ENCODE results near the gene GORASP2.

The GORASP2 gene

GRCh38 chr2:170924969-170925368 is 4.1 kb upstream of the GORASP2 start:
- no peak for DNase-seq

GRCh38 chr2:170925923-170926322 is 3.1 kb upstream of the GORASP2 start:
- no peak for DNase-seq

GRCh38 chr2:170926743-170927297 is 2.2 kb upstream of the GORASP2 start:
- no peak for DNase-seq

GRCh38 chr2:170928036-170928823 is 823 bp upstream of the GORASP2 start:
- DNase-seq = no peak

DNA sequence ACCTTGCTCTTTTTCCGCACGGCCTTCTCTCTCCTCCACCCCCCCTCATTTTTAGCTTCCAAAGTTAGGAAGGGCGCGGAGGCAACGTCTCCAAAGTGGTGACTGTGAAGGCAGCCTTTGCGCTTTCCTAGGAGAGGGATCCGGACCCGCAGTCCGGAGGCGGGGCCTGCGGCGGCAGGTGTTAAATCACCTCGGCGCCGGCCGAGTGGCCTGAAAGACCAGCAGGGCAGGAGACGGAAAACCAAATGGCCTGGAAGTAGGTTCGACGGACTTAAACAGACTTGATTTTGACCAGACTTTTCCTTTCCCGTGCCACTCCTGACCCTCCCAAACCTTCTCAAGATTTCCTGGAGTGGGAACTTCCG is 615 bp downstream of the GORASP2 start:
- DNase-seq = no peak

DNA sequence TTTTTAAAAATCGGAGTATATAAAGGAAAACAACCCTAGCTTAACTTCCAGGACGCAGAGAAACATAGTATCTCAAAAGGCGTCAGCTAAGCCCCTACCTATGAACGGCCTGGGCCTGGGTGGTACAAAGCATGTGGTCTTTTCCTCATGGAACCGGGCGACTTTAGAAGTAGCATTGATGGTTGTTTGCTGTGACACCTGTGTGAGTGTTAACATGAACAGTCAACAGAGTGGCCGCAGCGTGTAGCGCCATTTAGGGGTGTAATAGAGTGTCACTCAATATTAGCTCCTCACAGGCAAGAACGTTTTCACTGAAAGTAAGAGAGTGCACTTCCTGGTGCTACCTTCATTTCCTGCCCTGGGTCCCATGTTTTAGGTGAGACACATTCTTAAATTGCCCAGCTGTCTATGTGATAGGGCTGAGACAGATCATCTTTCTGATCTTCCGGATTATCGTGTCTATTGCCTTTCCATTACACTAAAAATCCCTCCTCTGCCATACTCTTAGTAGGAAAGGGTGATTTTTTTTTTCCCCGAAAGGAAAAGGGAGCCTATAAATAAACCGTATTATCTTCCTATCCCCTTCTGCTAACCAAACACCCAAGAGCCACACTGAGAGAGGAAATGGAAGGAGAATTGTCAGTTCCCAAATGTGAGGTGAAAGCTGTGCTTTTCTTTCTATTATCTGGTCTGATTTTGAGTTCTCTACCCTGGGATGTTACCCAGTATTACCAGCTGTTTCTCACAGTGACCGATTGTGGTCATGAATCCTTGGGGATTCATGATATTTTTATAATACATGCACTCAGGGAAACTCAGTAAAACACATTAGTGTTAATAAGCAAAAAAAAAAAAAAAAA is 1.3 kb downstream of the GORASP2 start:
- DNase-seq = no peak

GRCh38 chr2:170930991-170931266 is 1.9 kb downstream of the GORASP2 start:
- DNase-seq = no peak

DNA sequence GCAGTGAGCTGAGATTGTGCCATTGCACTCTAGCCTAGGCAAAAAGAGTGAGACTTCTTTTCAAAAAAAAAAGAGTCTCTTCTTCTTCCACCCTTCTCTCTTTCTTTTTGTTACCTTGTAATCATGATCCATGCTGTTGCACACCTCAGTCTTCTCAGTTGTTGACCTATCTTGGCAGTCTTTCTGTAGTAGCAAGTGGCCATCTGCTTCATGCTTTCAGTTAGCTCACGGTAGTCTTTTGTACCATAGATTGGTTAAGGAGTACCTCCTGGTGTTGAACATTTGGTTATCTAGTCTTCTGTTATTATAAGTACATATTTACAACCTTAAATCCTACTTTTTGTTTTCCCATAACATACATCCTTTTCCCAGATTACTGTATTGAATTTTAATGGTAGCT is 3.1 kb downstream of the GORASP2 start:
- no peak for DNase-seq

GRCh38 chr2:170932948-170933347 is 3.9 kb downstream of the GORASP2 start:
- no peak for DNase-seq

- DNase-seq = no peak
Observed at GRCh38 chr2:170937709-170938379, 8.8 kb downstream of the GORASP2 start.

GRCh38 chr2:170940066-170940465 is 11.0 kb downstream of the GORASP2 start:
- no peak for DNase-seq

- DNase-seq = no peak
Observed at GRCh38 chr2:170942615-170943014, 13.6 kb downstream of the GORASP2 start.

- DNase-seq = no peak
Observed at GRCh38 chr2:170943041-170943440, 14.0 kb downstream of the GORASP2 start.

DNA sequence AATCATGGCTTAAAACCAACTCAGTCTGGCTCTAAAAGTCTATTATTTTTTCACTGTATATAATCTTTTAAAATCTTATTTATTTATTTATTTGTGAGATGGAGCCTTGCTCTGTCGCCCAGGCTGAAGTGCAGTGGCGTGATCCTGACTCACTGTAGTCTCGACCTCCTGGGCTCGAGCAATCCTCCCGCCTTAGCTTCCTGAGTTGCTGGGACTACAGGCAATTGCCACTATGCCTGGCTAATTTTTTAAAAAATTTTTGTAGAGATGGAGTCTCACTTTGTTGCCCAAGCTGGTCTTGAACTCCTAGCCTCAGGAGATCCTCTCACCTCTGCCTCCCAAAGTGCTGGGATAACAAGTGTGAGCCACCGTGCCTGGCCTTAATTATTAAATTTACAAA is 14.5 kb downstream of the GORASP2 start:
- DNase-seq = no peak

GRCh38 chr2:170944545-170944944 is 15.5 kb downstream of the GORASP2 start:
- no peak for DNase-seq

DNA sequence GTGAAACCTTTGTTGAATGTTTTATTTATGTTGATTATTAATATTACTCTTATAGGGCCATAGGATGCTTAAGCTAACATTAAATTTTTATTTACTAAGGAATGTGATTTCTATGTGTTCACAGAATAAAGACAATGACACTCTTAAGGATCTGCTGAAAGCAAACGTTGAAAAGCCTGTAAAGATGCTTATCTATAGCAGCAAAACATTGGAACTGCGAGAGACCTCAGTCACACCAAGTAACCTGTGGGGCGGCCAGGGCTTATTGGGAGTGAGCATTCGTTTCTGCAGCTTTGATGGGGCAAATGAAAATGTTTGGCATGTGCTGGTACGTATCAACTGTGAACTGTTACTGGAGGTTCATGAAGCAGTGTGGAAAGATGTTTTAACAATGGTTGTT is 20.4 kb downstream of the GORASP2 start:
- DNase-seq = no peak

GRCh38 chr2:170950221-170950761 is 21.2 kb downstream of the GORASP2 start:
- no peak for DNase-seq

- no peak for DNase-seq
Observed at GRCh38 chr2:170953941-170954340, 24.9 kb downstream of the GORASP2 start.

GRCh38 chr2:170963386-170963785 is 34.3 kb downstream of the GORASP2 start:
- DNase-seq = no peak

DNA sequence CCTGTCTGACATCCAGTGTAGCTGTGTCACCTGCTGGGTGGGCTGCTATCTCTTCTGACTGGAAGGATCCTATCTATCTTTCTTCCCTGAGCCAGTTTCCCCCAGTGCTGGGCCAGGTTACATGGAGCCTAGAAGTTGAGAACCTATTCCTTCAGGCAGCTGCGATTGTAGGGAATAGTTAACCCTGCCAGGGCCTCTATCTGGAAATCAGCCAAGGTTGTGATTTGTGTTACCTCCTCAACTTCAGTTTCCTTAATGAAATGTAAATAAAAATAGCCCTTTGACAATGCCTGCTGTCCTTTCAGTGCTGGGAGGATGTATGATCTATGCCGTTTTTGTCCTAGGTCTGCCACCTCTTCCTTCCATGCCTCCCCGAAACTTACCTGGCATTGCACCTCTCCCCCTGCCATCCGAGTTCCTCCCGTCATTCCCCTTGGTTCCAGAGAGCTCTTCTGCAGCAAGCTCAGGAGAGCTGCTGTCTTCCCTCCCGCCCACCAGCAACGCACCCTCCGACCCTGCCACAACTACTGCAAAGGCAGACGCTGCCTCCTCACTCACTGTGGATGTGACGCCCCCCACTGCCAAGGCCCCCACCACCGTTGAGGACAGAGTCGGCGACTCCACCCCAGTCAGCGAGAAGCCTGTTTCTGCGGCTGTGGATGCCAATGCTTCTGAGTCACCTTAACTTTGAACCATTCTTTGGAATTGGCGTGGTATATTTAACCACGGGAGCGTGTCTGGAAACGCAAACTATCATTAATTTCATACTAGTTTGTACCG is 36.6 kb downstream of the GORASP2 start:
- DNase-seq = no peak

- DNase-seq = no peak
Observed at GRCh38 chr2:170966648-170967396, 37.8 kb downstream of the GORASP2 start.

DNA sequence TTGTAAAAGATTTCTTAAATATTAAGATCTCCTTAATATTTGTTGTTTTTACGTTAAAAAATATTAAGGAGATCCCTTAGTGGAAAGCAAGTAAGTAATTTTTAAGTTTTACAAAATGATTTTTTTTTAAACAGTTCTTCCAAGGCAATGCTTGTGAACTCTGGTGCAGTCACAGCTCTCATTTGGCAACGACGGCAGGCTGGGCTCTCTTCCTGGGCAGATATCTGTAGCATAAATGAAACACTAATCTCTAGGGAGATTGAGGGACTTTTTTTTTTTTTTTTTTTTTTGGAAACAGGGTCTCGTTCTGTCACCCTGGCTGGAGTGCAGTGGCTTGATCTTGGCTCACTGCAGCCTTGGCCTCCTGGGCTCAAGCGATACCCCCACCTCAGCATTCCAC is 38.5 kb downstream of the GORASP2 start:
- no peak for DNase-seq
